Lower leg skin (tissue), 3 donors: ENCODE data around the gene AP3M1.

ENCODE experiments used
- POLR2A ChIP-seq, 2 donors: fragments of 450-650 bp; IDR thresholded peaks; one replicate each; pipeline ENCODE4 v1.6.1; 2016 to 2017; ENCODE audit warnings: antibody characterized with exemption in 2 of 2, mild to moderate bottlenecking in 1 of 2, moderate library complexity in 1 of 2
- TF ChIP-seq, protein P1 (sequence below), 3 donors: fragments of 450-650 bp; IDR thresholded peaks; one replicate each; pipeline ENCODE4 v1.5.1; 2016; ENCODE audit warnings: antibody characterized with exemption in 3 of 3, mild to moderate bottlenecking in 3 of 3, moderate library complexity in 2 of 3

DNA sequence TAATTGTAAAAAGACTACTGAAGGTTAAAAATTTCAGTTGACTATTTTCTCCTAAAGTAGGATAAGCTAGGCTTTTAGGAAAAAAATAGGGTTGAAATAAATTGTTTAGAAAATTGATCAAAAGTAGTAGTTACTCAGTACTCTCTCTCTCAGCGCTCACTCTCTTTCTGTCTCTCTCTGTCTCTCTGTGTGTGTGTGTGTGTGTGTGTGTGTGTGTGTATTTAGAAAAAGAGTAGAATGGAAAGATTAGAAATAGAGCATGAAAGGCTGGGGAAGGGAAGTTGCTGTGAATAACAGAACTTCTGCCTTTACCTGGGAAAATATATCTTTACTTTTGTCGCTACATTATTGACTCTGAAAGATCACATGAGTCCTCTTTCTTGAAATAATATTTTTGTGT lies 21.0 kb upstream of the AP3M1 start:
- TF ChIP-seq, protein P1, sequence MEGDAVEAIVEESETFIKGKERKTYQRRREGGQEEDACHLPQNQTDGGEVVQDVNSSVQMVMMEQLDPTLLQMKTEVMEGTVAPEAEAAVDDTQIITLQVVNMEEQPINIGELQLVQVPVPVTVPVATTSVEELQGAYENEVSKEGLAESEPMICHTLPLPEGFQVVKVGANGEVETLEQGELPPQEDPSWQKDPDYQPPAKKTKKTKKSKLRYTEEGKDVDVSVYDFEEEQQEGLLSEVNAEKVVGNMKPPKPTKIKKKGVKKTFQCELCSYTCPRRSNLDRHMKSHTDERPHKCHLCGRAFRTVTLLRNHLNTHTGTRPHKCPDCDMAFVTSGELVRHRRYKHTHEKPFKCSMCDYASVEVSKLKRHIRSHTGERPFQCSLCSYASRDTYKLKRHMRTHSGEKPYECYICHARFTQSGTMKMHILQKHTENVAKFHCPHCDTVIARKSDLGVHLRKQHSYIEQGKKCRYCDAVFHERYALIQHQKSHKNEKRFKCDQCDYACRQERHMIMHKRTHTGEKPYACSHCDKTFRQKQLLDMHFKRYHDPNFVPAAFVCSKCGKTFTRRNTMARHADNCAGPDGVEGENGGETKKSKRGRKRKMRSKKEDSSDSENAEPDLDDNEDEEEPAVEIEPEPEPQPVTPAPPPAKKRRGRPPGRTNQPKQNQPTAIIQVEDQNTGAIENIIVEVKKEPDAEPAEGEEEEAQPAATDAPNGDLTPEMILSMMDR (IDR thresholded peaks at IDR 0.05): no peak
- no peak for TF ChIP-seq POLR2A (IDR thresholded peaks at IDR 0.05)
